GM06990 (cell line): Measurements from ENCODE around the gene C11orf71.

ENCODE experiments used
- DNase-seq: peaks from one replicate; pipeline ENCODE4 v3.0.0-alpha.2; 2011; ENCODE audit not compliant: insufficient read length; ENCODE audit errors: extremely low read depth
- H3K27me3 ChIP-seq: replicated peaks from 2 replicates; pipeline ENCODE4 v1.6.0; 2011; ENCODE audit warnings: low read length; ENCODE audit not compliant: control insufficient read depth, insufficient read depth
- H3K36me3 ChIP-seq: 2 replicates; pipeline ENCODE4 v1.5.1; 2011; ENCODE audit warnings: low read length; ENCODE audit not compliant: control insufficient read depth, insufficient read depth
- H3K4me3 ChIP-seq: replicated peaks from 2 replicates; pipeline ENCODE4 v1.5.1; 2011; ENCODE audit warnings: low read depth, mild to moderate bottlenecking, control low read depth, low read length
- TF ChIP-seq, protein P1 (sequence below): IDR thresholded peaks from 2 replicates; pipeline ENCODE4 v1.5.1; 2011; ENCODE audit warnings: low read length, control low read depth, mild to moderate bottlenecking, inconsistent platforms; ENCODE audit not compliant: insufficient read depth, poor library complexity, severe bottlenecking

The C11orf71 gene

DNA sequence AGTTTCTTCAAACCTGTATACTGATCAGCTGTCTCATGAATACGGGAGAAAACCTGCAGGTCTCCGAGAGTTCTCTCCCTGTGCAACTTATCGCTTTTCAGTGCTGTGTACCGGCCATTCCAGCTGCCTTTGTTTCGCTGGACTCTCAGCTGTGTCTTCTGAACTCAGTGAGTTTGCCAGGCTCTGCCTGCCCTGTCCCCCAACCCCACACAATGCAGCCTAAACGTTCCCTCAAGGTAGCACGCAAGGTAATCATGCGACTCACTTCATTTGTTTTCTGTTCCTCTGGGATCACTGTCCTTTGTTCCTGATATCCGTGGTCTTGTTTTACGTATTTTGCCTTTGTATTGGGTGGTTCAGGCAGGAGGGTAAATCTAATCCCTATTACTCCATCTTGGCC is 13.6 kb upstream of the C11orf71 start:
- DNase-seq = no peak
- H3K4me3 ChIP-seq = no peak overlapping the region
- H3K36me3 ChIP-seq = no peaks in the 10 kb centered on the region; the same call in 1 of the 2 replicates
- TF ChIP-seq, protein P1, sequence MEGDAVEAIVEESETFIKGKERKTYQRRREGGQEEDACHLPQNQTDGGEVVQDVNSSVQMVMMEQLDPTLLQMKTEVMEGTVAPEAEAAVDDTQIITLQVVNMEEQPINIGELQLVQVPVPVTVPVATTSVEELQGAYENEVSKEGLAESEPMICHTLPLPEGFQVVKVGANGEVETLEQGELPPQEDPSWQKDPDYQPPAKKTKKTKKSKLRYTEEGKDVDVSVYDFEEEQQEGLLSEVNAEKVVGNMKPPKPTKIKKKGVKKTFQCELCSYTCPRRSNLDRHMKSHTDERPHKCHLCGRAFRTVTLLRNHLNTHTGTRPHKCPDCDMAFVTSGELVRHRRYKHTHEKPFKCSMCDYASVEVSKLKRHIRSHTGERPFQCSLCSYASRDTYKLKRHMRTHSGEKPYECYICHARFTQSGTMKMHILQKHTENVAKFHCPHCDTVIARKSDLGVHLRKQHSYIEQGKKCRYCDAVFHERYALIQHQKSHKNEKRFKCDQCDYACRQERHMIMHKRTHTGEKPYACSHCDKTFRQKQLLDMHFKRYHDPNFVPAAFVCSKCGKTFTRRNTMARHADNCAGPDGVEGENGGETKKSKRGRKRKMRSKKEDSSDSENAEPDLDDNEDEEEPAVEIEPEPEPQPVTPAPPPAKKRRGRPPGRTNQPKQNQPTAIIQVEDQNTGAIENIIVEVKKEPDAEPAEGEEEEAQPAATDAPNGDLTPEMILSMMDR = no peak
- no peaks in the 10 kb centered on the region for H3K27me3 ChIP-seq

DNA sequence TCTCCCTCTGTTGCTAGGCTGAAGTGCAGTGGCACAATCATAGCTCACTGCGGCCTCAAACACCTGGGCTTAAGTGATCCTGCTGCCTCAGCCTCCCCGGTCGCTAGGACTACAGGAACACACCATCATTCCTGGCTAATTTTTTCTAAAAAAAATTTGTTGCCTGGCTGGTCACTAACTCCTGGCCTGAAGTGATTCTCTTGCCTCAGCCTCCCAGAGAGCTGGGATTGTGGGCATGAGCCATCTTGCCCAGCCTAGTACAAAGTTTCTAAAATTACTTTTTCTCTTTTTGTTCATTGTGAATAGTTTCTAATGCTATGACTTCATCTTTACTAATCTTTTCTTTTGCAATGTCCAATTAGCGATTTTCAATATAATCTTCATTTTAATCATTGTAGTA is 12.6 kb upstream of the C11orf71 start:
- no peaks in the 10 kb centered on the region; the same call in 1 of the 2 replicates for H3K36me3 ChIP-seq

DNA sequence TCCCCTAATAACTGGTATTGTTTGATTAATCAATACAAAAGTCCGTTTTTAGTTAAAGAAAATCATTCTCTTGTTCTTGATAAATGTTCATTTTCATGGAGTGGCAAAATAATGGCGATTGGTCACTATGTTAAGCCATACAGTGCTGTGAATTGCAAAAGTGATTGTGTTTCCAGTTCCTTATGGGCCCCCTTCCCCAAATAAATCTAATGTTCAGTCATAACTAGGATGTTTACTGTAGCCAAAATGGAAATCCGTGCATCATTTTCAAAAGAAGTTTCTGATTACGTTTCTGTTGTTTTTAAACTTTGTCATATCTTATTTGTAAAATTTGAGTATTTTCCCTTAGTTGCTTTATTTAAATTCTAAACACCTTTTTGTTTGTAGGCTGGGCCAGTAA is 1.0 kb upstream of the C11orf71 start:
- no peaks in the 10 kb centered on the region for H3K36me3 ChIP-seq
- DNase-seq = no peak
- TF ChIP-seq, protein P1 = no peak
- no peaks in the 10 kb centered on the region for H3K27me3 ChIP-seq
- peak overlapping the region; percentile 99 for H3K4me3 ChIP-seq

More for the DNA sequence above, 12.6 kb upstream of the C11orf71 start:
- Histone ChIP-seq H3K4me3 (no peak overlapping the region), H3K27me3 (no peaks in the 10 kb centered on the region)
- TF ChIP-seq, protein P1 = no peak
- DNase-seq = no peak

- peak overlapping the region; percentile 99 for H3K4me3 ChIP-seq
- DNase-seq = no peak
- H3K27me3 ChIP-seq = no peaks in the 10 kb centered on the region
- no peaks in the 10 kb centered on the region for H3K36me3 ChIP-seq
- TF ChIP-seq, protein P1 = no peak
Observed at GRCh38 chr11:114400915-114401223, 558 bp upstream of the C11orf71 start.

DNA sequence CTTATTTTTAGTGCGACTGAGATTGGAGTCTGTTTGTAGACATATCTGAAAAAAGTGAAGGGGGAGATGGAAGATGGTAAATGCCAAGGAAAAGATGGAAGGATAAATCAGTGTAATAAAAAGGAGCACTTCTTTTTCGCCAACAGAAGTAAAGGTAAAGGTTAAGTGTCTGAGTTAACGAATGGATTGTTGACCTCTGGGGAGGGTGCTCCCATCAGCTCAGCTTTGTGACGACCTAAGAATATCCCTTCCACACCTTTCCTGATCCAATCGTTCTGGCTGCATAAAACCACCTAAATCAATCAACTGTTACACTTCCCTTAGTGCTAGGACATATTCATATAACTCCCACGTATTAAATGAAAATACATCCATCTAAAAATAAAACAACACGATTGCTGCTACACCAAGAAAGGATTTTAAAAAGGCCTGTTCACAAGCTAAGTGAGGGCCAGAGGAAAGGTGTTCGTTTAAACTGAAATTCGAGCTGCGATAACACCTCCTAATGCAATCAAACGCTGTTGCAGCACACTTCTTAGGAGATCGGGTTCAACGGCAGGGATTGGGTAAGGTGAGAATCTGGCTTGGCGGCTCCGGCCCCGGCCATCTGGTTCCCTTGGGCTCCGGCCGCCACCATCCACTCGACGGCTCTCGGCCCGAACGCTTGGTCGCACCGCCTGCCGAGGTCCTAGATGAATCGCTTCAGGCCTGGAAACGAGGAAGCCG is 658 bp downstream of the C11orf71 start:
- DNase-seq = no peak
- Histone ChIP-seq H3K4me3 (peak overlapping the region; percentile 99), H3K36me3 (no peaks in the 10 kb centered on the region), H3K27me3 (no peaks in the 10 kb centered on the region)
- TF ChIP-seq, protein P1 = no peak
